ENCODE data around the gene EYA4.

EYA4 gene

DNA sequence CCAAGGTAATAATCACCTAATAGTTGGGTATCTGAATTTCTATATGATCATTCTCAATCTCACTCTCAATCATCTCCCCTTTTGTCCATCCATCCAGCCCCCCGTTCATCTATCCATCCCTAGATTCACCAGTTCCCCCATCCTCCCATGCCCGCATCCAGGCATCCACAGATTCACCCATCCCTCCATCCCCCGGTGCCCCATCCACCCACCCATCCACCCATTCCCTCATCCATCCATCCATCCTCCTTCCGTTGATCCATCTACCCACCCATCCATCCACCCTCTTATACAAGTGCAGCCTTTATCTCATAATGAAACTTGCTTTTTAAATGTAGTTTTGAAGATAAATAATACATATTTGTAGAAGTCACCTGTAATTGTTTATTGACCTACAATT is 76.5 kb downstream of the EYA4 start:
- TF ChIP-seq MYC (IDR thresholded peaks at IDR 0.05; ENCODE audit: low read depth, low read length) (no peak), POLR2A (IDR thresholded peaks at IDR 0.05; ENCODE audit: extremely low read depth, insufficient read length) (no peak)
- TF ChIP-seq, protein P1, sequence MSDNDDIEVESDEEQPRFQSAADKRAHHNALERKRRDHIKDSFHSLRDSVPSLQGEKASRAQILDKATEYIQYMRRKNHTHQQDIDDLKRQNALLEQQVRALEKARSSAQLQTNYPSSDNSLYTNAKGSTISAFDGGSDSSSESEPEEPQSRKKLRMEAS (IDR thresholded peaks at IDR 0.05; ENCODE audit: low read depth, low read length), result no peak
- TF ChIP-seq, protein P2, sequence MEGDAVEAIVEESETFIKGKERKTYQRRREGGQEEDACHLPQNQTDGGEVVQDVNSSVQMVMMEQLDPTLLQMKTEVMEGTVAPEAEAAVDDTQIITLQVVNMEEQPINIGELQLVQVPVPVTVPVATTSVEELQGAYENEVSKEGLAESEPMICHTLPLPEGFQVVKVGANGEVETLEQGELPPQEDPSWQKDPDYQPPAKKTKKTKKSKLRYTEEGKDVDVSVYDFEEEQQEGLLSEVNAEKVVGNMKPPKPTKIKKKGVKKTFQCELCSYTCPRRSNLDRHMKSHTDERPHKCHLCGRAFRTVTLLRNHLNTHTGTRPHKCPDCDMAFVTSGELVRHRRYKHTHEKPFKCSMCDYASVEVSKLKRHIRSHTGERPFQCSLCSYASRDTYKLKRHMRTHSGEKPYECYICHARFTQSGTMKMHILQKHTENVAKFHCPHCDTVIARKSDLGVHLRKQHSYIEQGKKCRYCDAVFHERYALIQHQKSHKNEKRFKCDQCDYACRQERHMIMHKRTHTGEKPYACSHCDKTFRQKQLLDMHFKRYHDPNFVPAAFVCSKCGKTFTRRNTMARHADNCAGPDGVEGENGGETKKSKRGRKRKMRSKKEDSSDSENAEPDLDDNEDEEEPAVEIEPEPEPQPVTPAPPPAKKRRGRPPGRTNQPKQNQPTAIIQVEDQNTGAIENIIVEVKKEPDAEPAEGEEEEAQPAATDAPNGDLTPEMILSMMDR (IDR thresholded peaks at IDR 0.05; ENCODE audit: low read depth, low read length), result no peak
- DNase-seq (ENCODE audit: low read depth), result no peak
- H3K4me3 ChIP-seq (ENCODE audit: low read depth, low read length), result no peak overlapping the region

GRCh38 chr6:133326584-133326983 is 85.4 kb downstream of the EYA4 start:
- DNase-seq (ENCODE audit: low read depth), result no peak
- TF ChIP-seq, protein P2 (IDR thresholded peaks at IDR 0.05; ENCODE audit: low read depth, low read length), result no peak
- no peak for TF ChIP-seq POLR2A (IDR thresholded peaks at IDR 0.05; ENCODE audit: extremely low read depth, insufficient read length)
- TF ChIP-seq MYC (IDR thresholded peaks at IDR 0.05; ENCODE audit: low read depth, low read length), result no peak
- TF ChIP-seq, protein P1 (IDR thresholded peaks at IDR 0.05; ENCODE audit: low read depth, low read length), result no peak

GRCh38 chr6:133333852-133334251 is 92.7 kb downstream of the EYA4 start:
- H3K4me3 ChIP-seq (ENCODE audit: low read depth, low read length), result no peak overlapping the region
- DNase-seq (ENCODE audit: low read depth), result no peak
- TF ChIP-seq MYC (IDR thresholded peaks at IDR 0.05; ENCODE audit: low read depth, low read length) (no peak), POLR2A (IDR thresholded peaks at IDR 0.05; ENCODE audit: extremely low read depth, insufficient read length) (no peak)
- TF ChIP-seq, protein P1 (IDR thresholded peaks at IDR 0.05; ENCODE audit: low read depth, low read length), result no peak
- TF ChIP-seq, protein P2 (IDR thresholded peaks at IDR 0.05; ENCODE audit: low read depth, low read length), result no peak

More at GRCh38 chr6:133326584-133326983, 85.4 kb downstream of the EYA4 start:
- H3K4me3 ChIP-seq (ENCODE audit: low read depth, low read length), result no peak overlapping the region

- TF ChIP-seq, protein P1 (IDR thresholded peaks at IDR 0.05; ENCODE audit: low read depth, low read length), result no peak
- no peak for TF ChIP-seq MYC (IDR thresholded peaks at IDR 0.05; ENCODE audit: low read depth, low read length)
- TF ChIP-seq, protein P2 (IDR thresholded peaks at IDR 0.05; ENCODE audit: low read depth, low read length), result no peak
- TF ChIP-seq POLR2A (IDR thresholded peaks at IDR 0.05; ENCODE audit: extremely low read depth, insufficient read length), result no peak
- no peak for DNase-seq (ENCODE audit: low read depth)
Measured at GRCh38 chr6:133337308-133337707, 96.2 kb downstream of the EYA4 start.

GRCh38 chr6:133339543-133340384 is 98.6 kb downstream of the EYA4 start:
- DNase-seq (ENCODE audit: low read depth), result no peak
- TF ChIP-seq POLR2A (IDR thresholded peaks at IDR 0.05; ENCODE audit: extremely low read depth, insufficient read length) (no peak), MYC (IDR thresholded peaks at IDR 0.05; ENCODE audit: low read depth, low read length) (no peak)
- TF ChIP-seq, protein P2 (IDR thresholded peaks at IDR 0.05; ENCODE audit: low read depth, low read length), result no peak
- TF ChIP-seq, protein P1 (IDR thresholded peaks at IDR 0.05; ENCODE audit: low read depth, low read length), result no peak
- no peak overlapping the region for H3K4me3 ChIP-seq (ENCODE audit: low read depth, low read length)

More at GRCh38 chr6:133337308-133337707, 96.2 kb downstream of the EYA4 start:
- H3K4me3 ChIP-seq (ENCODE audit: low read depth, low read length), result no peak overlapping the region
